Body of pancreas (tissue), 4 donors: ENCODE measurements around the gene SYAP1.

Source experiments
- CTCF ChIP-seq, 7 experiments: fragments of 450-650 bp in 4 of 7; fragments of 200-600 bp in 3 of 7; sonication (generic) in 3 of 7; IDR thresholded peaks; one replicate each; pipeline ENCODE4 v1.5.1; 2016 to 2019; ENCODE audit warnings: antibody characterized with exemption in 7 of 7
- POLR2A ChIP-seq, 3 donors: fragments of 450-650 bp; IDR thresholded peaks; one replicate each; pipeline ENCODE4 v1.6.1; 2016; ENCODE audit warnings: antibody characterized with exemption in 3 of 3, mild to moderate bottlenecking in 2 of 3

DNA sequence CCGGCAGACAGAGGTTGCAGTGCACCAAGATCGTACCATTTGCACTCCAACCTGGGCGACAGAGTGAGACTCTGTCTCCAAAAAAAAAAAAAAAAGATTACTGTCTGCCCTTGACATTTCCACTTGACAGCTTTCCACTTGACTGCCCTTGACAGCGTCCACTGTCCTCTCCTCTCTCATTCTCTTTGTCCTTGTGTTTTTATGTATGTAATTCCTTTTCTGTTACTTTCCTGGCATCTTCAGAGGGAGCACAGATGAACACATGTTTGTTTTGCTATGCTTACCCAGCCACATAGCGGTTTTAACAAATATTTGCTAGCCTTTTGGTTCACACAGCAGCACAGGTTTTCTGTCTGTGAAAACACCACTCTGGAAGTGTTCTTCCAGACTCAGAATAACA is 26.2 kb downstream of the SYAP1 start:
- TF ChIP-seq CTCF (IDR thresholded peaks at IDR 0.05) (no peak), POLR2A (IDR thresholded peaks at IDR 0.05) (no peak)
